ENCODE data around the gene CNTFR.

The CNTFR gene

GRCh38 chr9:34558364-34558763 lies 31.2 kb downstream of the CNTFR start:
- no peaks in the 10 kb centered on the region for H3K36me3 Mint-ChIP-seq
- no peaks in the 10 kb centered on the region for H3K4me1 Mint-ChIP-seq
- H3K9me3 Mint-ChIP-seq = no peaks in the 10 kb centered on the region
- peaks cover 13% of the 10 kb centered on the region for H3K27me3 Mint-ChIP-seq
- H3K4me3 Mint-ChIP-seq = no peak overlapping the region
- H3K27ac Mint-ChIP-seq = no peak overlapping the region

GRCh38 chr9:34557426-34558321 lies 31.9 kb downstream of the CNTFR start:
- Mint-ChIP-seq H3K36me3 (no peaks in the 10 kb centered on the region), H3K4me1 (no peaks in the 10 kb centered on the region), H3K4me3 (no peak overlapping the region), H3K27me3 (peaks cover 13% of the 10 kb centered on the region), H3K9me3 (no peaks in the 10 kb centered on the region), H3K27ac (no peak overlapping the region)

- Mint-ChIP-seq H3K36me3 (no peaks in the 10 kb centered on the region), H3K27ac (no peak overlapping the region), H3K9me3 (no peaks in the 10 kb centered on the region), H3K4me1 (no peaks in the 10 kb centered on the region), H3K27me3 (peaks cover 13% of the 10 kb centered on the region), H3K4me3 (no peak overlapping the region)
Observed at GRCh38 chr9:34556949-34557348, 32.6 kb downstream of the CNTFR start.

GRCh38 chr9:34555936-34556525 lies 33.5 kb downstream of the CNTFR start:
- H3K4me1 Mint-ChIP-seq = no peaks in the 10 kb centered on the region
- no peak overlapping the region for H3K27ac Mint-ChIP-seq
- H3K9me3 Mint-ChIP-seq = no peaks in the 10 kb centered on the region
- H3K4me3 Mint-ChIP-seq = no peak overlapping the region
- peaks cover 13% of the 10 kb centered on the region for H3K27me3 Mint-ChIP-seq
- no peaks in the 10 kb centered on the region for H3K36me3 Mint-ChIP-seq

DNA sequence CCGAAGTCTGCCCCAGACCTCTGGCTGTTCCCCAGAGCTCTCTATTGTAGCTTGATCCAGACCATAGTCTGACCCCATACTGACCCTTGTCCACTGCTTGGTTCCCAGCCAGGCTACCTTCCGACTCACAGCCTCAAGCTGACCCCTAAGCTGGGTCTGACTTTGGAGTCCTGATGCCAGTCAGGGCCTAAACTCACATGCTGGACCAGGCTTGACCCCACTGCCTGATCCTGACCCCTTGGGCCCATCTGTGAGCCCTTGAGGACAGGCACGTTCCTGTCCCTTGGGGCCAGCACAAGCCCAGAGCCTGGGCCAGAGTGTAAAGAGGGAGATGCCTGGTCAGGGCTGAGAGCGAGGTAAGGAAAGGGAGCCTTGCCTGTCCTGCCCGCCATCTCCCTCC lies 34.0 kb downstream of the CNTFR start:
- Mint-ChIP-seq H3K27ac (no peak overlapping the region), H3K27me3 (peaks cover 13% of the 10 kb centered on the region), H3K36me3 (no peaks in the 10 kb centered on the region), H3K4me1 (no peaks in the 10 kb centered on the region), H3K9me3 (no peaks in the 10 kb centered on the region), H3K4me3 (no peak overlapping the region)

DNA sequence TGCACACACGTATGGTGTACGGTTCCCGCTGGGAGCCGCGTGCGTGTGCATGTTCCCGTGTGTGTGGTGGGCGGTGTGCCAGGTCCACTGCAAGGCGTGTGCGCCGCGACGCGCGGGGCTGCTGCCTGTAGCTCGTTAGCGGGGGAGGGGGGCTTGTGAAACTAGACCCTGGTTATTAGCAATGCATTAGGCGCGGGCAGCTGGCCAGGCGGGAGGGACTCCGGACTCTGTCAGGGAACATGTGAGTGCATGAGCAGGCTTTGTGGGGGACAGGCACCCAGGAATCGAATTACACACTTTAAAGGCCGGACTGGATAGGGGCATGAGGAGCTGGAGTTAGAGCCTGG lies 34.5 kb downstream of the CNTFR start:
- Mint-ChIP-seq H3K27ac (no peak overlapping the region), H3K9me3 (no peaks in the 10 kb centered on the region), H3K4me3 (no peak overlapping the region), H3K4me1 (no peaks in the 10 kb centered on the region), H3K27me3 (peaks cover 9% of the 10 kb centered on the region), H3K36me3 (no peaks in the 10 kb centered on the region)

DNA sequence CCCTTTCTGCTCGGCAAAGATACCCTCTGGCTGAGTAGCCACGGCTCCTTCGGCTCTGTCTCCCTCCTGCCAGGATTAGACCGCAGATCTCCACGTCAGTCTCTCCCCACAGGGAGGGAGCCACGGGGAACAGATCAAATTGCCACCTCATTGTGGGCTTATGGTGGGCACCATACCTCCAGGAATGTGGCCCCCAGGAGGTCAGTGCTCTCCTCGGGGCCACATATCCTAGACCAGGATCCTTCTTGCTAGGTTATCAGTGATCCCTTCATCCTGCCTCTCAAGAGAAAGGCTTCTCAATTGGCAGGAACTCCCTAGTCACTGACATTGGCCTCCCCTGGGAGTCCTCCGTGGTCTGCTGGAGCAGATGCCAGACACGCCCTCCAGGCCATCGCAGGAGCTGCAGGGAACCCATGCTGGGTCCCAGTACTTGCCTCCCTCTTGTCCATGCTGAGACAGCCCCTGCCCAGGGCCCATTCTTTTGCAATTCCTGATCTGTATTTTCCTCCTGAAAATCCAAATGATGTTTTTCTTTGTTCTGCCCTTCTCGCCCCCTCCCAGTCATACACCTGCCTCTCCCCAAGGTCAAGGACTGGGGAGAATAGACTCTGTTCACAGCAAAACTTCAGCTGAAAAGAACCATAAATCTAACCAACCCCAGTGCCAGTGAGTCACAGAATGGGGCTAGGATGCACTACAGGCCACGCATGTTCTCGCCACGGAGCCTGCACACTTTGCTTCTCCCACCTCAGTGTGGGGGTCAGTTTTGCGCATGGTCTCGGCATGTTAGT lies 35.1 kb downstream of the CNTFR start:
- Mint-ChIP-seq H3K27me3 (peaks cover 9% of the 10 kb centered on the region), H3K27ac (no peak overlapping the region), H3K36me3 (no peaks in the 10 kb centered on the region), H3K4me1 (no peaks in the 10 kb centered on the region), H3K4me3 (no peak overlapping the region), H3K9me3 (no peaks in the 10 kb centered on the region)

DNA sequence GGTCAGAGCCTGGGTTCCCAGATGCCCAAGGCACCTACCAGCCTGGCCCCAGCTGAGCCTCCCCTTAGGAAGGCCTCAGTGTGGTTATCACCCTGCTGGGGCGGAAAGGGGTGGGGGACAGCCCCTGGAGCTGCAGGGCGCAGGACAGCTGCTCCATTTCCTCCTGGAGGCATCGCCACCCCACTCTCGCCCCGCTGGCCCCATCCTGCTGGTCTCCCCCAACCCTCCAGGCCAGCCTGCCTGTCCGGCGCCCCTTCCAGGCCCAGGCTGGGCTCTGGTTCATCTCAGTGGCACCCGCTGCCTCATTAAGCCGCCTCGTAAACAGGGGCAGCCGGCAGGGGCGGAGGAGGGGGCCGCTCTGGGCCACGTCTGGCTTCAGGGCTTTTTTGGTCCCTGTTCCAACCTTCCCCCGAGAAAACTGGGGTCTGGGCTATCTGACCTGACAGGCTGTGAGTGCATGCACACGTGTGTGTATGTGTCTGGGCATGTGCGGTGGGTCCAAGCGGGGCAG lies 36.0 kb downstream of the CNTFR start:
- Mint-ChIP-seq H3K4me3 (no peak overlapping the region), H3K4me1 (no peaks in the 10 kb centered on the region), H3K27me3 (peaks cover 6% of the 10 kb centered on the region)

GRCh38 chr9:34552986-34553385 lies 36.5 kb downstream of the CNTFR start:
- Mint-ChIP-seq H3K4me3 (no peak overlapping the region), H3K27ac (no peak overlapping the region), H3K9me3 (no peaks in the 10 kb centered on the region), H3K27me3 (peaks cover 6% of the 10 kb centered on the region), H3K36me3 (no peaks in the 10 kb centered on the region), H3K4me1 (no peaks in the 10 kb centered on the region)

More for the DNA sequence above, 36.0 kb downstream of the CNTFR start:
- no peaks in the 10 kb centered on the region for H3K36me3 Mint-ChIP-seq
- no peak overlapping the region for H3K27ac Mint-ChIP-seq
- H3K9me3 Mint-ChIP-seq = no peaks in the 10 kb centered on the region

- Mint-ChIP-seq H3K36me3 (no peaks in the 10 kb centered on the region), H3K27ac (no peak overlapping the region), H3K4me3 (no peak overlapping the region), H3K9me3 (no peaks in the 10 kb centered on the region), H3K4me1 (no peaks in the 10 kb centered on the region), H3K27me3 (peaks cover 7% of the 10 kb centered on the region)
Observed at GRCh38 chr9:34552606-34552981, 36.9 kb downstream of the CNTFR start.

GRCh38 chr9:34551751-34552605 lies 37.5 kb downstream of the CNTFR start:
- H3K4me3 Mint-ChIP-seq = no peak overlapping the region

GRCh38 chr9:34550681-34551270 lies 38.7 kb downstream of the CNTFR start:
- no peak overlapping the region for H3K27ac Mint-ChIP-seq
- no peak overlapping the region for H3K4me3 Mint-ChIP-seq
- H3K27me3 Mint-ChIP-seq = peaks cover 9% of the 10 kb centered on the region
- no peaks in the 10 kb centered on the region for H3K9me3 Mint-ChIP-seq
- no peaks in the 10 kb centered on the region for H3K4me1 Mint-ChIP-seq
- no peaks in the 10 kb centered on the region for H3K36me3 Mint-ChIP-seq

More at GRCh38 chr9:34551751-34552605, 37.5 kb downstream of the CNTFR start:
- H3K4me1 Mint-ChIP-seq = no peaks in the 10 kb centered on the region
- H3K27me3 Mint-ChIP-seq = peaks cover 10% of the 10 kb centered on the region
- no peaks in the 10 kb centered on the region for H3K36me3 Mint-ChIP-seq
- H3K27ac Mint-ChIP-seq = no peak overlapping the region
- H3K9me3 Mint-ChIP-seq = no peaks in the 10 kb centered on the region

DNA sequence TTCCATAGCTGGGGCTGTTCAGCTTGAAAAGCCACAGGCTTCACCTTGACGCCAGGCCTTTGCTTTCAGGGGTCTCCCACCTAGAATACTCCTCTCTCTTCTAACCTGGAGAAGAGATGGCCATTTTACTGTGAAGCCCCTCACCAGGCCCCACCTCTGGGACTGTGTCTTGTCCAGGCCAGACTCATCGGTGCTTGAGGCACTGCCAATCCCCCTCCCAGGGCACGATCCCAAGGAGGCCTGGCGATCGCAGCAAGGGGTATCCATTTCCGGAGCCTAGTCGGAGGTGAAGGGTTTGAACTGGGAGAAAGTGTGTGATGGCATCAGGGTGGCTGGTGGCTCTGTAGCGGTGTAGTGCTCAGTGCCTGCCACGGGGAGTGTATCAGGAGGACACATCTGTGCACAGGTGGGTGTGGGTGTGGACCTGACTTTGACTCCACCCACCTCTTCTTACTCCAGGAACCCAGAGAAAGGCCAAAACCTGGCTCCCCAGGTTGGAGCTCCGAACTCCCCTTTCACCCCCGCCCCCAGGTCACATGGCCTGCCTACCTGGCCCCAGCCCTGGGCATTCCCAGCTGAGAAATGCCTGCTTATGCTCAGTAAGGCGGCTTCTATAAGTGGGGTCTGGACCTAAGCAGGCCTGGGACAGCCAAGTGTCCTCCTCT lies 39.4 kb downstream of the CNTFR start:
- Mint-ChIP-seq H3K4me1 (no peaks in the 10 kb centered on the region), H3K36me3 (no peaks in the 10 kb centered on the region), H3K9me3 (no peaks in the 10 kb centered on the region), H3K27me3 (peaks cover 9% of the 10 kb centered on the region), H3K27ac (no peak overlapping the region), H3K4me3 (no peak overlapping the region)

DNA sequence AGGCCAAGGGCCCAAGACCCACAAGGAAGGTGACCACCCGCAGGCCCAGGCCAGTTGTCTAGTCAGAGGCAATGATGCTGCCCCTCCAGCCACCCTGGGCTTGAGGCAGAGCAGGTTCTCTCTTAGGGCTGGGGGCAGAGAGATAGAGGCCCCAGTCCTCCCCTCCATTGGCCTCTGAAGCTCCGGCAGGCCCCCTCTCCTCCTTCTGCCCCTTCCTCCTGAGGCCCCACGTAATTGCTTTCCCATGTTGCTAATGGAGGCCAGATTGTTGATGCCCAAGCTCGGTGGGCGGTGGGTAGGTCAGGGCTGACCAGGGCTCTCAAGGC lies 40.2 kb downstream of the CNTFR start:
- no peaks in the 10 kb centered on the region for H3K9me3 Mint-ChIP-seq
- H3K4me3 Mint-ChIP-seq = no peak overlapping the region
- no peak overlapping the region for H3K27ac Mint-ChIP-seq
- no peaks in the 10 kb centered on the region for H3K36me3 Mint-ChIP-seq
- peaks cover 9% of the 10 kb centered on the region for H3K27me3 Mint-ChIP-seq
- no peaks in the 10 kb centered on the region for H3K4me1 Mint-ChIP-seq
